ENCODE results near the gene LRRC14B.

The LRRC14B gene

GRCh38 chr5:174876-175465, 16.3 kb upstream of the LRRC14B start:
- no peak for DNase-seq (ENCODE audit: low spot score)

- DNase-seq (ENCODE audit: low spot score): no peak
Observed at GRCh38 chr5:176296-176823, 14.9 kb upstream of the LRRC14B start.

GRCh38 chr5:178110-178509, 13.2 kb upstream of the LRRC14B start:
- DNase-seq (ENCODE audit: low spot score): no peak

- DNase-seq (ENCODE audit: low spot score): no peak
Observed at GRCh38 chr5:179401-179800, 11.9 kb upstream of the LRRC14B start.

GRCh38 chr5:180286-180918, 10.9 kb upstream of the LRRC14B start:
- DNase-seq (ENCODE audit: low spot score): no peak

GRCh38 chr5:181160-181559, 10.1 kb upstream of the LRRC14B start:
- DNase-seq (ENCODE audit: low spot score): no peak

- no peak for DNase-seq (ENCODE audit: low spot score)
Observed at GRCh38 chr5:181566-181965, 9.7 kb upstream of the LRRC14B start.

GRCh38 chr5:182126-182525, 9.2 kb upstream of the LRRC14B start:
- no peak for DNase-seq (ENCODE audit: low spot score)

- DNase-seq (ENCODE audit: low spot score): no peak
Observed at GRCh38 chr5:184471-184870, 6.8 kb upstream of the LRRC14B start.

GRCh38 chr5:185095-186070, 5.9 kb upstream of the LRRC14B start:
- no peak for DNase-seq (ENCODE audit: low spot score)

GRCh38 chr5:186091-187041, 4.9 kb upstream of the LRRC14B start:
- DNase-seq (ENCODE audit: low spot score): no peak

GRCh38 chr5:187042-187431, 4.3 kb upstream of the LRRC14B start:
- DNase-seq (ENCODE audit: low spot score): no peak

- no peak for DNase-seq (ENCODE audit: low spot score)
Observed at GRCh38 chr5:187617-188451, 3.5 kb upstream of the LRRC14B start.

- DNase-seq (ENCODE audit: low spot score): peak; percentile 63
Observed at GRCh38 chr5:188488-189481, 2.5 kb upstream of the LRRC14B start.

- DNase-seq (ENCODE audit: low spot score): no peak
Observed at GRCh38 chr5:189486-189885, 1.8 kb upstream of the LRRC14B start.

GRCh38 chr5:189976-190365, 1.3 kb upstream of the LRRC14B start:
- DNase-seq (ENCODE audit: low spot score): no peak

GRCh38 chr5:190366-191035, 794 bp upstream of the LRRC14B start:
- no peak for DNase-seq (ENCODE audit: low spot score)

- no peak for DNase-seq (ENCODE audit: low spot score)
Observed at GRCh38 chr5:191949-192690, 825 bp downstream of the LRRC14B start.
